H1 (cell line): ENCODE measurements around the gene KCNK15. TPM values are rescaled to one million over a fixed set of nuclear protein-coding genes. Genes with fewer than 3 reads are reported as not detected.

Experiments
- CTCF ChIA-PET: fragments of 300-600 bp; sonication (Branson Sonifier 250); formaldehyde crosslinking; loops from one replicate; lab custom pipeline; 2021; ENCODE audit not compliant: partially characterized antibody; lab: Charles Lee
- POLR2A ChIA-PET: fragments of 300-600 bp; sonication (Branson Sonifier 250); formaldehyde crosslinking; loops from one replicate; lab custom pipeline; 2021; ENCODE audit warnings: inconsistent platforms; ENCODE audit not compliant: partially characterized antibody; lab: Charles Lee
- DNase-seq, 2 experiments: peaks; one replicate each; pipeline versions ENCODE4 v3.0.0 to v3.0.0-alpha.2; 2010 to 2022; ENCODE audit warnings: low spot score in 2 of 2, low read depth in 1 of 2, mixed read lengths in 1 of 2
- FAIRE-seq: peaks from 2 replicates; lab custom pipeline; 2011; peaks lifted over from hg19 to GRCh38; lab: Jason Lieb, UNC
- H2AFZ ChIP-seq: 2 replicates; pipeline ENCODE4 v1.8.1; 2012; ENCODE audit warnings: low read length, inconsistent platforms
- H2AK5ac ChIP-seq: 2 replicates; pipeline ENCODE4 v1.6.1; 2013; ENCODE audit warnings: low read depth, low read length
- H2BK120ac ChIP-seq: replicated peaks from 2 replicates; pipeline ENCODE3; 2013; ENCODE audit warnings: low read depth, low read length, inconsistent platforms
- H2BK12ac ChIP-seq: 2 replicates; pipeline ENCODE4 v1.6.1; 2013; ENCODE audit warnings: low read depth, low read length
- H2BK15ac ChIP-seq: 2 replicates; pipeline ENCODE4 v1.6.1; 2013; ENCODE audit warnings: low read length
- H2BK20ac ChIP-seq: 2 replicates; pipeline ENCODE4 v1.6.1; 2013; ENCODE audit warnings: low read length
- H2BK5ac ChIP-seq: 2 replicates; pipeline ENCODE4 v1.6.1; 2013; ENCODE audit warnings: low read depth, low read length
- H3K14ac ChIP-seq: 2 replicates; pipeline ENCODE4 v1.6.1; 2013; ENCODE audit warnings: inconsistent platforms; ENCODE audit not compliant: insufficient read length
- H3K18ac ChIP-seq: 2 replicates; pipeline ENCODE4 v1.6.1; 2013; ENCODE audit warnings: low read length; ENCODE audit errors: extremely low read depth
- H3K23ac ChIP-seq: 2 replicates; pipeline ENCODE4 v1.6.1; 2013; ENCODE audit warnings: inconsistent platforms; ENCODE audit not compliant: insufficient read length
- H3K23me2 ChIP-seq: 2 replicates; pipeline ENCODE4 v1.6.1; 2013; ENCODE audit warnings: low read depth, low read length
- H3K27ac ChIP-seq: 2 replicates; pipeline ENCODE4 v1.6.1; 2011; ENCODE audit warnings: low read depth, low read length, inconsistent platforms
- H3K27me3 ChIP-seq, 4 experiments: replicated peaks in 1 of 4; 1 replicate in 1 of 4; 2 replicates in 3 of 4; pipeline versions ENCODE4 v1.6.1 to v1.8.1; 2011 to 2013; ENCODE audit warnings: low read length in 3 of 4, mild to moderate bottlenecking in 3 of 4, inconsistent platforms in 2 of 4, mixed read lengths in 2 of 4, moderate library complexity in 1 of 4; ENCODE audit not compliant: control insufficient read depth in 3 of 4, insufficient read depth in 3 of 4; ENCODE audit errors: extremely low read depth in 1 of 4
- H3K36me3 ChIP-seq, 4 experiments: 2 replicates each; pipeline versions ENCODE4 v1.6.1 to v1.8.1; 2011 to 2013; ENCODE audit warnings: mild to moderate bottlenecking in 4 of 4, low read length in 3 of 4, moderate library complexity in 2 of 4, control low read depth in 1 of 4, inconsistent platforms in 1 of 4; ENCODE audit not compliant: insufficient read depth in 4 of 4, control insufficient read depth in 2 of 4
- H3K4ac ChIP-seq: replicated peaks from 2 replicates; pipeline ENCODE3; 2013; ENCODE audit warnings: low read length, low read depth, mixed read lengths, inconsistent platforms; ENCODE audit not compliant: insufficient read length
- H3K4me1 ChIP-seq, 4 experiments: replicated peaks in 1 of 4; 1 replicate in 1 of 4; 2 replicates in 3 of 4; pipeline versions ENCODE4 v1.6.1 to v1.8.1; 2011 to 2013; ENCODE audit warnings: low read length in 3 of 4, inconsistent platforms in 2 of 4, mixed read lengths in 1 of 4; ENCODE audit not compliant: insufficient read depth in 4 of 4, control insufficient read depth in 3 of 4
- H3K4me2 ChIP-seq, 2 experiments: 2 replicates each; pipeline versions ENCODE4 v1.6.1 to v1.8.1; 2011 to 2013; ENCODE audit warnings: low read depth in 2 of 2, low read length in 2 of 2, control low read depth in 1 of 2, inconsistent platforms in 1 of 2, mild to moderate bottlenecking in 1 of 2; ENCODE audit not compliant: insufficient read depth in 1 of 2
- H3K4me3 ChIP-seq, 4 experiments: fragments of 200-600, 300-600 bp in 1 of 4; sonication (generic), shearing (Covaris generic), sonication (Bioruptor Twin) in 1 of 4; 2 replicates each; pipeline versions ENCODE4 v1.5.1 to v1.8.1; 2011 to 2016; ENCODE audit warnings: low read length in 4 of 4, low read depth in 3 of 4, control low read depth in 2 of 4, inconsistent platforms in 2 of 4, mild to moderate bottlenecking in 2 of 4, mixed read lengths in 1 of 4, moderate library complexity in 1 of 4; ENCODE audit not compliant: insufficient read depth in 2 of 4; ENCODE audit errors: extremely low read depth in 1 of 4
- H3K56ac ChIP-seq: replicated peaks from 2 replicates; pipeline ENCODE3; 2013; ENCODE audit warnings: low read depth, mild to moderate bottlenecking, mixed read lengths, low read length, inconsistent platforms; ENCODE audit not compliant: insufficient read length
- H3K79me1 ChIP-seq: 2 replicates; pipeline ENCODE4 v1.6.1; 2013; ENCODE audit warnings: low read depth, low read length, control low read depth
- H3K79me2 ChIP-seq, 2 experiments: 2 replicates each; pipeline versions ENCODE4 v1.6.1 to v1.8.1; 2012 to 2013; ENCODE audit warnings: low read length in 2 of 2, mild to moderate bottlenecking in 2 of 2, inconsistent platforms in 1 of 2; ENCODE audit not compliant: insufficient read depth in 2 of 2, control insufficient read depth in 1 of 2
- H3K9ac ChIP-seq, 4 experiments: replicated peaks in 1 of 4; 1 replicate in 1 of 4; 2 replicates in 3 of 4; pipeline versions ENCODE4 v1.6.1 to v1.8.1; 2011 to 2013; ENCODE audit warnings: low read depth in 3 of 4, low read length in 3 of 4, control low read depth in 2 of 4, mild to moderate bottlenecking in 2 of 4, moderate library complexity in 2 of 4, inconsistent platforms in 1 of 4; ENCODE audit errors: extremely low read depth in 1 of 4
- H3K9me3 ChIP-seq, 2 experiments: 2 replicates each; pipeline versions ENCODE4 v1.6.1 to v1.8.1; 2012 to 2013; ENCODE audit warnings: mild to moderate bottlenecking in 2 of 2, moderate library complexity in 2 of 2, control low read depth in 1 of 2, inconsistent platforms in 1 of 2, low read depth in 1 of 2, low read length in 1 of 2, mixed read lengths in 1 of 2; ENCODE audit not compliant: insufficient read depth in 2 of 2
- H4K20me1 ChIP-seq, 2 experiments: replicated peaks in 1 of 2; 2 replicates each; pipeline versions ENCODE3 to v1.8.1; 2011 to 2013; ENCODE audit warnings: inconsistent platforms in 2 of 2, low read length in 2 of 2, mild to moderate bottlenecking in 1 of 2; ENCODE audit not compliant: insufficient read depth in 2 of 2, control insufficient read depth in 1 of 2
- H4K5ac ChIP-seq: 2 replicates; pipeline ENCODE4 v1.6.1; 2013; ENCODE audit warnings: low read length, low read depth, mixed read lengths, inconsistent platforms; ENCODE audit not compliant: insufficient read length
- H4K8ac ChIP-seq: 2 replicates; pipeline ENCODE4 v1.8.0; 2013; ENCODE audit warnings: mild to moderate bottlenecking, moderate library complexity, low read length, inconsistent platforms; ENCODE audit not compliant: insufficient read depth; ENCODE audit errors: extremely low read depth
- H4K91ac ChIP-seq: replicated peaks from 2 replicates; pipeline ENCODE3; 2013; ENCODE audit warnings: low read length, mixed read lengths, inconsistent platforms; ENCODE audit not compliant: insufficient read length
- TAF1 ChIP-seq: IDR thresholded peaks from 2 replicates; pipeline ENCODE4 v1.6.1; 2011; ENCODE audit warnings: mild to moderate bottlenecking, low read depth, low read length
- WGBS, 2 experiments: shearing (Covaris generic) in 1 of 2; methylation state at CpG; one replicate each; pipeline versions ENCODE4 v1.1.6 to v1.1.7; 2013 to 2015; ENCODE audit warnings: low lambda C conversion rate in 2 of 2, mixed read lengths in 2 of 2, inconsistent platforms in 1 of 2, low coverage in 1 of 2, missing lambda C conversion rate in 1 of 2; ENCODE audit not compliant: insufficient replicate concordance in 2 of 2, insufficient coverage in 1 of 2, insufficient read length in 1 of 2; ENCODE audit errors: extremely low coverage in 1 of 2, missing lambda C conversion rate in 1 of 2; 5-methylcytosine and 5-hydroxymethylcytosine counted together
- polyA plus RNA-seq, 7 experiments: library from polyadenylated mRNA; depleted of rRNA in 3 of 7; stranded (reverse) in 5 of 7; unstranded in 2 of 7; fragments of >200 nt in 5 of 7; fragments of 200-250 nt in 2 of 7; gene quantifications; 1 replicate in 5 of 7; 2 replicates in 1 of 7; 4 replicates in 1 of 7; pipeline versions ENCODE4 v1.2.1 to v1.2.3, GENCODE V29; 2011 to 2013; ENCODE audit warnings: missing spikeins in 2 of 7, mixed read lengths in 2 of 7
- total RNA-seq: library from RNA; stranded (reverse); fragmentation: NEBNext Ultra II Directional; extraction: Animal tissue kit (Norgen Biotek cat#: 25700); gene quantifications from 2 replicates; pipeline ENCODE4 v1.2.1, GENCODE V29; 2021

The KCNK15 gene
- total and polyA plus RNA-seq, 2 of the 8 experiments (the other 6 are each of a cell fraction or from before 2014, with no cell fraction given) = 0.24 to 0.33 TPM

GRCh38 chr20:44700306-44700705 is 45.4 kb upstream of the KCNK15 start:
- 94% methylated on average over 11 of the region's 11 CpGs; no CpG with 5 or more reads in 1 of the 2 experiments for WGBS, 2 experiments
- POLR2A ChIA-PET = interaction anchor here (1.1 kb wide), 1 partner anchor 58 kb away, joined by 4 read pairs; no protein-coding TSS in a partner anchor
- peak overlapping the region; percentile 19; the same call in 1 of the 2 replicates for H2BK15ac ChIP-seq

More at GRCh38 chr20:44700306-44700705, 45.4 kb upstream of the KCNK15 start:
- Histone ChIP-seq H3K27ac (no peak overlapping the region), H3K27me3 (no peaks in the 10 kb centered on the region), H3K36me3 (no peaks in the 10 kb centered on the region), H2BK5ac (0 out of 2 replicates have a peak overlapping the region, but pooled peaks have one; percentile 52), H4K20me1 (no peaks in the 10 kb centered on the region), H3K9ac (no peak overlapping the region), H3K4me1 (peaks cover 1 to 14% (median 10%) of the 10 kb centered on the region in 4 experiments), H4K8ac (no peak overlapping the region), H2AK5ac (no peak overlapping the region; the same call in 1 of the 2 replicates), H3K9me3 (no peaks in the 10 kb centered on the region), H4K5ac (no peak overlapping the region), H3K79me1 (no peaks in the 10 kb centered on the region), H3K79me2 (no peaks in the 10 kb centered on the region), H2BK20ac (0 out of 2 replicates have a peak overlapping the region, but pooled peaks have one; percentile 80), H3K18ac (peak overlapping the region; percentile 71; the same call in 1 of the 2 replicates), H2BK12ac (peak overlapping the region; percentile 35; the same call in 1 of the 2 replicates), H3K23me2 (no peaks in the 10 kb centered on the region; the same call in 1 of the 2 replicates), H3K4ac (no peak overlapping the region), H4K91ac (no peak overlapping the region), H3K56ac (no peak overlapping the region), H3K4me3 (no peak overlapping the region), H3K4me2 (no peak overlapping the region), H2AFZ (no peak overlapping the region), H3K14ac (no peak overlapping the region), H2BK120ac (no peak overlapping the region), H3K23ac (no peak overlapping the region)
- FAIRE-seq (no peak), DNase-seq (no peak)
- TF ChIP-seq TAF1 = no peak
- CTCF ChIA-PET = interaction anchor here (0.7 to 8.6 kb wide), 7 partner anchors 10 to 238 kb away, joined by 3 to 180 read pairs (median 6); partner anchors contain the start of gene CCN5
